ENCODE results near the gene TMOD2.

Gene TMOD2

DNA sequence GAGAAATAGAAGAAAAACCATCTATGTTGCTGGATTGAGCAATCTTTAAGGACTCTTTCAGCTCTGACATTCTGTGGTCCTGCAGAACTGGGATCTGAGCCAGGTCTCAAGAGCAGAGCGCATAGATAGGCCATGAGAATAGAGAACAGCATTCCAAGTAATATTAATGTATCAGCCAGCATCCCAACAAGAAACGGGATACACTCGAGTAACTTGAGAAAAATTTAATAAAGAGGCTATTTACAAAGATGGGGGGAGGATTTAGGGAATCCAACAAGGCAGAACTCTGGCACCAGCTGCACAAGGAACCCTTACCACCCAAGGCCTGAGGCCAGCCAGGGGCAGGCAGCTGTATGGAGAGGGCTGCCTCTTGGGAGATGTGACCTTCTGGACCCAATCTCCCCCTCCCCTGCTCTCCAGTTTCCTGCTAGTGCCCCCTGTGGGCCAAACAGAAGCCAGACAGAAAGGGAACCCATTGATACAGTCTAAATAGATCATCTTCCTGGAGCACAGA, 8.2 kb downstream of the TMOD2 start:
- TF ChIP-seq, protein P1, sequence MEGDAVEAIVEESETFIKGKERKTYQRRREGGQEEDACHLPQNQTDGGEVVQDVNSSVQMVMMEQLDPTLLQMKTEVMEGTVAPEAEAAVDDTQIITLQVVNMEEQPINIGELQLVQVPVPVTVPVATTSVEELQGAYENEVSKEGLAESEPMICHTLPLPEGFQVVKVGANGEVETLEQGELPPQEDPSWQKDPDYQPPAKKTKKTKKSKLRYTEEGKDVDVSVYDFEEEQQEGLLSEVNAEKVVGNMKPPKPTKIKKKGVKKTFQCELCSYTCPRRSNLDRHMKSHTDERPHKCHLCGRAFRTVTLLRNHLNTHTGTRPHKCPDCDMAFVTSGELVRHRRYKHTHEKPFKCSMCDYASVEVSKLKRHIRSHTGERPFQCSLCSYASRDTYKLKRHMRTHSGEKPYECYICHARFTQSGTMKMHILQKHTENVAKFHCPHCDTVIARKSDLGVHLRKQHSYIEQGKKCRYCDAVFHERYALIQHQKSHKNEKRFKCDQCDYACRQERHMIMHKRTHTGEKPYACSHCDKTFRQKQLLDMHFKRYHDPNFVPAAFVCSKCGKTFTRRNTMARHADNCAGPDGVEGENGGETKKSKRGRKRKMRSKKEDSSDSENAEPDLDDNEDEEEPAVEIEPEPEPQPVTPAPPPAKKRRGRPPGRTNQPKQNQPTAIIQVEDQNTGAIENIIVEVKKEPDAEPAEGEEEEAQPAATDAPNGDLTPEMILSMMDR (conservative IDR thresholded peaks at IDR 0.05) = 0 out of 2 replicates have a peak, but pooled peaks have one; percentile 2
- no peak for TF ChIP-seq ZFX (IDR thresholded peaks at IDR 0.05)
- H3K27ac ChIP-seq = no peak overlapping the region

DNA sequence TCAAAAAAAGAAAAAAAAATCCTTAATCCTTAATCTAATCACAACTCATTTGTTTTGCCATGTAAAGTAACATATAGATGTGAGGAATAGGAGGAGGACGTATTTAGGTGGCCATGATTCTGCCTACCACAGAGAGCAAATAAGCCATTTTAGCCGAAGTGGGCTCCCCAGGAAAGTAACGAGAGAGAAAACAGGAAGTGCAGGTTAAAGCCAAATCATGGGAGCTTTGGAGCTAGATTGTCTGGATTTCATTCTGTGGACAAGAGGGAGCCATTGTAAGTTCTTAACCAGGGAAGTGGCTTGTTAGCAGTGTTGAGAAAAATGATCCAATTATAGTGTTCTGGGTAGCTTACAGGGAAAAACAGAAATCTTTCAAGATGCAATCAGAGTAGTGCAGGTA, 9.4 kb downstream of the TMOD2 start:
- TF ChIP-seq, protein P1 (conservative IDR thresholded peaks at IDR 0.05) = no peak
- TF ChIP-seq ZFX (IDR thresholded peaks at IDR 0.05) = no peak
- H3K27ac ChIP-seq = no peak overlapping the region

DNA sequence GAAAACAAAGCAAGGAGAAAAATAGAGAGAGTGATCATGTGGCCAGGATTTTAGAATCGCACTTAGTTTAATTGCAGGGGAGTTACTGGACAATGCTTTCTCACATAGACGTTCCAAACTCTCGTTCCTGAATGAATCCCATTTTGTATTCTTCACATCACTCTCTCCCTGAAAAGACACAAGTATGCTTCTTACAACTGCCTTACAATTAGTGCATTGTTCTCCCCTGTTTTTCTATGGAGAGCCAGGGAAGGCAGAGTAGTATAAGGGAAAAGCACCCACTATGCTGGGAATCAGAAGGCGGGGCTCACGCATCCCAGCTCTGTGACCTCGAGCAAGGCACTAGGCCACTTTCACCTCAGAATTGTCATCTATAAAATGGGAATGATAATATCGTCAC, 14.4 kb downstream of the TMOD2 start:
- no peak overlapping the region for H3K27ac ChIP-seq
- no peak for TF ChIP-seq ZFX (IDR thresholded peaks at IDR 0.05)
- TF ChIP-seq, protein P1 (conservative IDR thresholded peaks at IDR 0.05) = no peak

DNA sequence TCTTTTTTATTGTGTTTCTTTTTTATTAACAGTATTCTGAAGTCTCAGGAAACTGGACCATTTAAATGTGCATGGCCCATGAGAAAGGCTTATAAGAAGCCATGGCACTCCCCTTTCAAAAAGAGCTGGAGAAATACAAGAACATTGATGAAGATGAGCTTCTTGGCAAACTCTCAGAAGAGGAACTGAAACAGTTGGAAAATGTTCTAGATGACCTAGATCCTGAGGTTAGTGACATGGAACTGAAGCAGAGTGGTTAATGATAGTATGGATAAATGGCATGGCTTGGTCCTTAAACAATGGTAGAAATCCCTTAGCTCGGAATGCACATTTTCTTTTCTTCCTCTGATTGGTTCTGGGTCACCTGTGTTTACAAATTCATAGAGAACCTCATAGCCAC, 14.9 kb downstream of the TMOD2 start:
- no peak overlapping the region for H3K27ac ChIP-seq
- no peak for TF ChIP-seq ZFX (IDR thresholded peaks at IDR 0.05)
- TF ChIP-seq, protein P1 (conservative IDR thresholded peaks at IDR 0.05) = no peak

DNA sequence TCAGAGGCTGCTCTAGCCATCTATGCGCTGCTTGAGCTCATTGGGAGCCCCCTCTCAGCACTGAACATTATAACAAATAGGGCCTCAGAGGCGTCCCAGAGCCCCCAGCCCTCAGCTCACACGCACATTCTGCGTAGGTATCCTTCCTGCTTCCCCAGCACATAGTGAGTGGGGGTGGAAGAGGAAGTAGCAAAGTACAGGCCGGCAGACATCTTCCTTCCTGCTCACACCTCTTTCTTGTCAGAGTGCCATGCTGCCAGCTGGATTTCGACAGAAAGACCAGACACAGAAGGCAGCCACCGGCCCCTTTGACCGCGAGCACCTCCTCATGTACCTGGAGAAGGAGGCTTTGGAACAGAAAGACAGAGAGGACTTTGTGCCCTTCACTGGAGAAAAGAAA, 16.6 kb downstream of the TMOD2 start:
- 0 out of 2 replicates have a peak overlapping the region, but pooled peaks have one; percentile 19 for H3K27ac ChIP-seq
- TF ChIP-seq, protein P1 (conservative IDR thresholded peaks at IDR 0.05) = no peak
- no peak for TF ChIP-seq ZFX (IDR thresholded peaks at IDR 0.05)

DNA sequence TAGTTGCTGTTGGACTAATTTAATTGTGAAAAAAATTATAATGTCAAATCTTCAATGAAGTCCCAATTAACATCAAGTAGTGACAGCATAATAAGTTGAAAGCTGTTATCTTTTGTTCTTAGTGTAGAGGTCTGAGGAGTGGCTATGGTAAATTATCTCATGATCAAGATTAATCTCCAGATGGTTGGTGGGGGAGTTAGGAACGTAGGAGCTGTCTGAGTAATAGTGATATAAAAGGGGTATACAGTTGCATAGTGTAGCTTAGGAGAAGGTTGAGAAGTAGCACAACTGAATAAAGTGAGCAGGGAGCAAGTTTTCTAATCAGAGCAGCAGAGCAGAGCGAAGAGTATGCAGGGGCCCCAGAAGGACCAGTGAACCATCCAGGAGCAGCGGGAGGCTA, 19.5 kb downstream of the TMOD2 start:
- TF ChIP-seq, protein P1 (conservative IDR thresholded peaks at IDR 0.05) = no peak
- no peak for TF ChIP-seq ZFX (IDR thresholded peaks at IDR 0.05)
- H3K27ac ChIP-seq = no peak overlapping the region

DNA sequence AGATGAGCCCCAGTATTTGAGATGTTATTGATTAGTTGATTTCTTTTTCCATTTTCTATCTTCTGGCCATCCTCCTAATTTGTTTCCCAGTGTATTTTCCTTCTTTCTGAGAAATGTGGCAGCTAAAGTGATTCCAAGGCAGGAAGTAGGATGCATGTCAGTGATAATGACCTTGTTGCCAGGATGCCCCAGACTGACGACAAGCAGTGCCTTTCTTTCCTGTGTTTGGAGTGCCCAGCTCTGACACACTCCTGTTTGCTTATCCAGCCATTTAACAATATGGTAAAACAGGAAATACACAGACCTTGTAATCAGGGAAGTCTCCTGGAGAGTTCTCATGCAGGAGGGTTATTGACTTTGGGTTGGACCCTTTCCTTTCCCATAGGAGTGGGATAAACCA, 20.4 kb downstream of the TMOD2 start:
- TF ChIP-seq ZFX (IDR thresholded peaks at IDR 0.05) = no peak
- TF ChIP-seq, protein P1 (conservative IDR thresholded peaks at IDR 0.05) = no peak
- no peak overlapping the region for H3K27ac ChIP-seq

Data from C4-2B (cell line).